Parathyroid adenoma (tissue), 2 donors: ENCODE measurements around the gene RNFT2.

Experiments used
- H2AFZ ChIP-seq: fragments of 300-600 bp; sonication (generic); one replicate; pipeline ENCODE4 v1.7.0; 2017; ENCODE audit warnings: antibody characterized with exemption, mild to moderate bottlenecking
- H3K27ac ChIP-seq: fragments of 300-600 bp; sonication (generic); one replicate; pipeline ENCODE4 v1.7.0; 2017
- H3K27me3 ChIP-seq: fragments of 300-600 bp; sonication (generic); one replicate; pipeline ENCODE4 v1.7.0; 2017; ENCODE audit warnings: low read length; ENCODE audit not compliant: control insufficient read depth, insufficient read depth
- H3K36me3 ChIP-seq: fragments of 300-600 bp; sonication (generic); one replicate; pipeline ENCODE4 v1.7.0; 2017; ENCODE audit warnings: low read length; ENCODE audit not compliant: control insufficient read depth, insufficient read depth
- H3K4me1 ChIP-seq: fragments of 300-600 bp; sonication (generic); one replicate; pipeline ENCODE4 v1.7.0; 2017; ENCODE audit warnings: control low read depth
- H3K4me2 ChIP-seq: fragments of 300-600 bp; sonication (generic); one replicate; pipeline ENCODE4 v1.7.0; 2017; ENCODE audit warnings: low read length
- H3K4me3 ChIP-seq: fragments of 300-600 bp; sonication (generic); one replicate; pipeline ENCODE4 v1.7.0; 2017; ENCODE audit warnings: low read depth, low read length
- H3K79me2 ChIP-seq: fragments of 300-600 bp; sonication (generic); one replicate; pipeline ENCODE4 v1.7.0; 2017; ENCODE audit warnings: control low read depth
- H3K9ac ChIP-seq: fragments of 300-600 bp; sonication (generic); one replicate; pipeline ENCODE4 v1.7.0; 2017; ENCODE audit warnings: mild to moderate bottlenecking
- H3K9me3 ChIP-seq: fragments of 300-600 bp; sonication (generic); one replicate; pipeline ENCODE4 v1.7.0; 2017; ENCODE audit warnings: low read length; ENCODE audit not compliant: control insufficient read depth
- CTCF ChIP-seq: fragments of 300-600 bp; sonication (generic); IDR thresholded peaks from one replicate; pipeline ENCODE4 v1.7.0; 2017; ENCODE audit warnings: antibody characterized with exemption, mild to moderate bottlenecking
- donor health status: primary hyperparathyroidism.

RNFT2 gene

GRCh38 chr12:116818948-116819832 lies 81.1 kb downstream of the RNFT2 start:
- H3K9ac ChIP-seq = peak overlapping the region; percentile 92
- H3K36me3 ChIP-seq = no peaks in the 10 kb centered on the region
- H2AFZ ChIP-seq = peak overlapping the region; percentile 100
- no peaks in the 10 kb centered on the region for H3K79me2 ChIP-seq
- no peaks in the 10 kb centered on the region for H3K27me3 ChIP-seq
- H3K4me1 ChIP-seq = peaks cover 6% of the 10 kb centered on the region
- peak overlapping the region; percentile 96 for H3K4me2 ChIP-seq
- no peak for TF ChIP-seq CTCF
- H3K9me3 ChIP-seq = no peaks in the 10 kb centered on the region
- H3K27ac ChIP-seq = peak overlapping the region; percentile 94
- H3K4me3 ChIP-seq = peak overlapping the region; percentile 86

GRCh38 chr12:116820064-116820656 lies 82.0 kb downstream of the RNFT2 start:
- peak overlapping the region; percentile 96 for H3K4me2 ChIP-seq
- TF ChIP-seq CTCF = no peak
- H3K27me3 ChIP-seq = no peaks in the 10 kb centered on the region
- no peaks in the 10 kb centered on the region for H3K79me2 ChIP-seq
- H3K9me3 ChIP-seq = no peaks in the 10 kb centered on the region
- no peak overlapping the region for H3K4me3 ChIP-seq
- H3K9ac ChIP-seq = no peak overlapping the region
- peaks cover 6% of the 10 kb centered on the region for H3K4me1 ChIP-seq
- H2AFZ ChIP-seq = peak overlapping the region; percentile 100
- no peaks in the 10 kb centered on the region for H3K36me3 ChIP-seq
- H3K27ac ChIP-seq = no peak overlapping the region

- no peak overlapping the region for H3K9ac ChIP-seq
- no peaks in the 10 kb centered on the region for H3K27me3 ChIP-seq
- no peak overlapping the region for H3K4me3 ChIP-seq
- no peaks in the 10 kb centered on the region for H3K36me3 ChIP-seq
- no peak overlapping the region for H2AFZ ChIP-seq
- no peak overlapping the region for H3K4me2 ChIP-seq
- H3K79me2 ChIP-seq = no peaks in the 10 kb centered on the region
- H3K27ac ChIP-seq = no peak overlapping the region
- TF ChIP-seq CTCF = no peak
- peaks cover 6% of the 10 kb centered on the region for H3K4me1 ChIP-seq
- no peaks in the 10 kb centered on the region for H3K9me3 ChIP-seq
Measured at GRCh38 chr12:116821291-116821690, 83.2 kb downstream of the RNFT2 start.

- Histone ChIP-seq H3K9ac (no peak overlapping the region), H3K27me3 (no peaks in the 10 kb centered on the region), H3K27ac (no peak overlapping the region), H3K4me1 (no peaks in the 10 kb centered on the region), H2AFZ (no peak overlapping the region), H3K36me3 (no peaks in the 10 kb centered on the region), H3K9me3 (no peaks in the 10 kb centered on the region), H3K4me2 (no peak overlapping the region), H3K79me2 (no peaks in the 10 kb centered on the region), H3K4me3 (no peak overlapping the region)
- no peak for TF ChIP-seq CTCF
Measured at GRCh38 chr12:116827432-116827831, 89.3 kb downstream of the RNFT2 start.
